PC-9 (cell line): Measurements from ENCODE around the gene RLN1.

Source experiments
- EZH2 ChIP-seq: fragments of 200-600 bp; sonication (generic); IDR thresholded peaks from 2 replicates; pipeline ENCODE4 v1.8.0; 2017; ENCODE audit warnings: antibody characterized with exemption, low read depth
- TF ChIP-seq, protein P1 (sequence below): fragments of 200-600 bp; sonication (generic); conservative IDR thresholded peaks from 2 replicates; pipeline ENCODE4 v1.6.1; 2017; ENCODE audit warnings: mixed run types, antibody characterized with exemption, mild to moderate bottlenecking, moderate library complexity

DNA sequence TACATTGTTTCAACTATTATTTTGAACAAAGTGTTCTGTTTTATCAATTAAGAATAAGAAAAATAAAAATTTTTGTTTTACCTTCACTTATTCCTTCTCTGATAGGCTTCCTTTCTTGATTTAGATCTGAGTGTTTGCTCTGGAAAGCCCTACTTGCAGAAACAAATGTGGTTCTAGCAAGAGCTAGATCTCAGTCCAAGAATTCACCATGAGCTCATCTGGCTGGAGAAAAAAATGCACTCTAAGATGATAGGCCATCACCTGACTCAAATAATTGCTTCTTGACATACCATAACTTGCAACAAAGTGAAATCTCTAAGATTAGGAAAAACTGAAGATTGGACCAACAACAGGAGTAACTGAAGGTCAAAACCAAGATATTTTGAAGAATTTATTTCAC is 28.8 kb downstream of the RLN1 start:
- TF ChIP-seq, protein P1, sequence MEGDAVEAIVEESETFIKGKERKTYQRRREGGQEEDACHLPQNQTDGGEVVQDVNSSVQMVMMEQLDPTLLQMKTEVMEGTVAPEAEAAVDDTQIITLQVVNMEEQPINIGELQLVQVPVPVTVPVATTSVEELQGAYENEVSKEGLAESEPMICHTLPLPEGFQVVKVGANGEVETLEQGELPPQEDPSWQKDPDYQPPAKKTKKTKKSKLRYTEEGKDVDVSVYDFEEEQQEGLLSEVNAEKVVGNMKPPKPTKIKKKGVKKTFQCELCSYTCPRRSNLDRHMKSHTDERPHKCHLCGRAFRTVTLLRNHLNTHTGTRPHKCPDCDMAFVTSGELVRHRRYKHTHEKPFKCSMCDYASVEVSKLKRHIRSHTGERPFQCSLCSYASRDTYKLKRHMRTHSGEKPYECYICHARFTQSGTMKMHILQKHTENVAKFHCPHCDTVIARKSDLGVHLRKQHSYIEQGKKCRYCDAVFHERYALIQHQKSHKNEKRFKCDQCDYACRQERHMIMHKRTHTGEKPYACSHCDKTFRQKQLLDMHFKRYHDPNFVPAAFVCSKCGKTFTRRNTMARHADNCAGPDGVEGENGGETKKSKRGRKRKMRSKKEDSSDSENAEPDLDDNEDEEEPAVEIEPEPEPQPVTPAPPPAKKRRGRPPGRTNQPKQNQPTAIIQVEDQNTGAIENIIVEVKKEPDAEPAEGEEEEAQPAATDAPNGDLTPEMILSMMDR = no peak
- TF ChIP-seq EZH2 = no peak
